Measurements from ENCODE around the gene PLPP1.

PLPP1 gene

DNA sequence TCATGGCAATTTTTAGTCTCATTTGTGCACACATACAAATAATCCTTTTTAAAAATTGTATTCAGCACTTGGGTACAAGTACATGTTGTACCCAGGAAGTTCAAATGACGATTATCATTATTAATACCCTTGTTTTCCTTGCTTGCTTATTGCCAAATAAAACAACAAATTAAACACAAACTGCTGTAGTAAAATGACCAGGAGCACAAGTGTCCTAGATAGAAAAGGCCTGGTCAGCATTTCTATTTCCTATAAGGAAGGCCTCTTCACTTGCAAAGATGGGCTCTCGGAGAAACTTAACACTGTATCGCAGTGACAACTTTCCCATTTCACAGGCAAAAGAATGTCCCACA, 34.7 kb upstream of the PLPP1 start:
- no peak for TF ChIP-seq CTCF (conservative IDR thresholded peaks at IDR 0.05; ENCODE audit: control insufficient read depth, insufficient read depth, low read depth, low read length)
- DNase-seq (ENCODE audit: low read depth), result peak; percentile 61
- H3K4me3 ChIP-seq (ENCODE audit: control insufficient read depth, low read depth, low read length), result no peak overlapping the region

- peak; percentile 90 for DNase-seq (ENCODE audit: low read depth)
- peak overlapping the region; percentile 38 for H3K4me3 ChIP-seq (ENCODE audit: control insufficient read depth, low read depth, low read length)
- TF ChIP-seq CTCF (conservative IDR thresholded peaks at IDR 0.05; ENCODE audit: control insufficient read depth, insufficient read depth, low read depth, low read length), result no peak
These were observed 34.1 kb upstream of the PLPP1 start for GRCh38 chr5:55568654-55569512.

- TF ChIP-seq CTCF (conservative IDR thresholded peaks at IDR 0.05; ENCODE audit: control insufficient read depth, insufficient read depth, low read depth, low read length), result no peak
- no peak overlapping the region for H3K4me3 ChIP-seq (ENCODE audit: control insufficient read depth, low read depth, low read length)
- DNase-seq (ENCODE audit: low read depth), result no peak
These were observed 30.0 kb upstream of the PLPP1 start for GRCh38 chr5:55564721-55565120.

- no peak for DNase-seq (ENCODE audit: low read depth)
- no peak for TF ChIP-seq CTCF (conservative IDR thresholded peaks at IDR 0.05; ENCODE audit: control insufficient read depth, insufficient read depth, low read depth, low read length)
- no peak overlapping the region for H3K4me3 ChIP-seq (ENCODE audit: control insufficient read depth, low read depth, low read length)
These were observed 23.7 kb upstream of the PLPP1 start for GRCh38 chr5:55558484-55558883.

DNA sequence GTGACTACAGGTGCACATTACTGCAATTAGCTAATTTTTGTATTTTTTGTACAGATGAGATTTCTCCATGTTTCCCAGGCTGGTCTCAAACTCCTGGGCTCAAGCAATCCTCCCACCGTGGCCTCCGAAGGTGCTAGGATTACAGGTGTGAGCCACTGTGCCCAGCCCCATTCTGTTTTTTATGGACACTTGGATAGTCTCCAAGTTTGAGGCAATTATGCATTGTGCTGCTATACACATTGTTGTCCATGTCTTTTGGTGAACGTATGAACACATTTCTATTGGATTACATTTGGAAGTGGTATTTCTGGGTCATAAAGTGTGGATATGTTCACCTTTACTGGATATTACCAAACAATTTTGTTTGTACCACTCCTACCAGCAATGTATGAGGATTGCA, 22.4 kb upstream of the PLPP1 start:
- no peak for DNase-seq (ENCODE audit: low read depth)
- H3K4me3 ChIP-seq (ENCODE audit: control insufficient read depth, low read depth, low read length), result no peak overlapping the region
- TF ChIP-seq CTCF (conservative IDR thresholded peaks at IDR 0.05; ENCODE audit: control insufficient read depth, insufficient read depth, low read depth, low read length), result no peak

DNA sequence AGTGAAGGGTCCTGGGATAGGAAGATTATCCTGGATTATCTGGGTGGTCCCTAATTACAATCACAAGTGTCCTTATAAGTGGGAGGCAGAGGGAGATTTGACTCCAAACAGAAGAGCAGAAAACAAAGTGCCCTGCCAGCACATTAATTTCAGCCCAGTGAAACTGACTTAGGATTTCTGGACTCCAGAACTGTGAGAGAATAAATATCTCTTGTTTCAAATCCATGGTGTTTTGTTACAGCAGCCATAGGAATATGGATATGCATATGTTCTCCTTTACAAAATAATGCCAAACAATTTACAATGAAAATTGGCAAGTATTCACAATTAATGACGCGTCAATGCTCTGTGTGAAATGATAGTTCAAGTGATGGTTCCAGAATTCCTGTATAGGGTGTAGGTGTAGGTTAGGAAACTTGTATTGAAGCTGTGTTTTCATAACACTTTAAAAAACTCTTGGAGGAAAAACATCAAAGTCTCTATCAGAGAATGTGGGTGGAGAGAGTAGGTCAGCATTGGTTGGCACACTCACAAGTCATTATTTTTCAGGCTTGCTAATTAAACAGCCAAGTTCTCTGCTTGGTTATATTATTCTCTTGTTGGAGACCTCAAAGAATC, 19.9 kb upstream of the PLPP1 start:
- no peak for TF ChIP-seq CTCF (conservative IDR thresholded peaks at IDR 0.05; ENCODE audit: control insufficient read depth, insufficient read depth, low read depth, low read length)
- H3K4me3 ChIP-seq (ENCODE audit: control insufficient read depth, low read depth, low read length), result no peak overlapping the region
- DNase-seq (ENCODE audit: low read depth), result no peak

All from fibroblast of mammary gland (primary cell).